H1 (cell line): ENCODE results near the gene PRDX3.

ENCODE experiments used
- BCL11A ChIP-seq, 2 experiments: IDR thresholded peaks; one replicate each; pipeline ENCODE4 v1.6.1; 2011; ENCODE audit warnings: low read depth in 2 of 2, low read length in 2 of 2, mild to moderate bottlenecking in 2 of 2
- MAX ChIP-seq: IDR thresholded peaks from 2 replicates; pipeline ENCODE4 v1.6.1; 2012; ENCODE audit warnings: inconsistent platforms
- POLR2A ChIP-seq, 2 experiments: IDR thresholded peaks; 1 replicate in 1 of 2; 2 replicates in 1 of 2; pipeline ENCODE4 v1.6.1; 2011; ENCODE audit warnings: low read depth in 2 of 2, low read length in 2 of 2, mild to moderate bottlenecking in 2 of 2; ENCODE audit errors: control extremely low read depth in 1 of 2
- TF ChIP-seq, protein P1 (sequence below), 3 experiments: IDR thresholded peaks; 1 replicate in 2 of 3; 2 replicates in 1 of 3; pipeline versions ENCODE4 v1.5.1 to v1.6.1; 2011; ENCODE audit warnings: low read length in 3 of 3, mild to moderate bottlenecking in 3 of 3, inconsistent platforms in 2 of 3, low read depth in 1 of 3, moderate library complexity in 1 of 3; ENCODE audit not compliant: insufficient read depth in 1 of 3; ENCODE audit errors: control extremely low read depth in 1 of 3

- TF ChIP-seq, protein P1, sequence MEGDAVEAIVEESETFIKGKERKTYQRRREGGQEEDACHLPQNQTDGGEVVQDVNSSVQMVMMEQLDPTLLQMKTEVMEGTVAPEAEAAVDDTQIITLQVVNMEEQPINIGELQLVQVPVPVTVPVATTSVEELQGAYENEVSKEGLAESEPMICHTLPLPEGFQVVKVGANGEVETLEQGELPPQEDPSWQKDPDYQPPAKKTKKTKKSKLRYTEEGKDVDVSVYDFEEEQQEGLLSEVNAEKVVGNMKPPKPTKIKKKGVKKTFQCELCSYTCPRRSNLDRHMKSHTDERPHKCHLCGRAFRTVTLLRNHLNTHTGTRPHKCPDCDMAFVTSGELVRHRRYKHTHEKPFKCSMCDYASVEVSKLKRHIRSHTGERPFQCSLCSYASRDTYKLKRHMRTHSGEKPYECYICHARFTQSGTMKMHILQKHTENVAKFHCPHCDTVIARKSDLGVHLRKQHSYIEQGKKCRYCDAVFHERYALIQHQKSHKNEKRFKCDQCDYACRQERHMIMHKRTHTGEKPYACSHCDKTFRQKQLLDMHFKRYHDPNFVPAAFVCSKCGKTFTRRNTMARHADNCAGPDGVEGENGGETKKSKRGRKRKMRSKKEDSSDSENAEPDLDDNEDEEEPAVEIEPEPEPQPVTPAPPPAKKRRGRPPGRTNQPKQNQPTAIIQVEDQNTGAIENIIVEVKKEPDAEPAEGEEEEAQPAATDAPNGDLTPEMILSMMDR (IDR thresholded peaks at IDR 0.05; ENCODE audit: control extremely low read depth in 1 of 3, insufficient read depth in 1 of 3, low read depth in 1 of 3, low read length in 3 of 3) = peak; percentile 75 to 91 (median 87)
- TF ChIP-seq POLR2A (IDR thresholded peaks at IDR 0.05; ENCODE audit: control extremely low read depth in 1 of 2, low read depth in 2 of 2, low read length in 2 of 2) (no peak), MAX (no peak), BCL11A (IDR thresholded peaks at IDR 0.05; ENCODE audit: low read depth in 2 of 2, low read length in 2 of 2) (no peak)
Observed at GRCh38 chr10:119199231-119199992, 20.8 kb upstream of the PRDX3 start.
